ENCODE results near the gene GNAI2.
"Not testable (repeated sequence)": the region's sequence is repeated elsewhere in the genome, so short reads cannot be mapped to it uniquely, and the experiment has no call there.

Gene GNAI2

DNA sequence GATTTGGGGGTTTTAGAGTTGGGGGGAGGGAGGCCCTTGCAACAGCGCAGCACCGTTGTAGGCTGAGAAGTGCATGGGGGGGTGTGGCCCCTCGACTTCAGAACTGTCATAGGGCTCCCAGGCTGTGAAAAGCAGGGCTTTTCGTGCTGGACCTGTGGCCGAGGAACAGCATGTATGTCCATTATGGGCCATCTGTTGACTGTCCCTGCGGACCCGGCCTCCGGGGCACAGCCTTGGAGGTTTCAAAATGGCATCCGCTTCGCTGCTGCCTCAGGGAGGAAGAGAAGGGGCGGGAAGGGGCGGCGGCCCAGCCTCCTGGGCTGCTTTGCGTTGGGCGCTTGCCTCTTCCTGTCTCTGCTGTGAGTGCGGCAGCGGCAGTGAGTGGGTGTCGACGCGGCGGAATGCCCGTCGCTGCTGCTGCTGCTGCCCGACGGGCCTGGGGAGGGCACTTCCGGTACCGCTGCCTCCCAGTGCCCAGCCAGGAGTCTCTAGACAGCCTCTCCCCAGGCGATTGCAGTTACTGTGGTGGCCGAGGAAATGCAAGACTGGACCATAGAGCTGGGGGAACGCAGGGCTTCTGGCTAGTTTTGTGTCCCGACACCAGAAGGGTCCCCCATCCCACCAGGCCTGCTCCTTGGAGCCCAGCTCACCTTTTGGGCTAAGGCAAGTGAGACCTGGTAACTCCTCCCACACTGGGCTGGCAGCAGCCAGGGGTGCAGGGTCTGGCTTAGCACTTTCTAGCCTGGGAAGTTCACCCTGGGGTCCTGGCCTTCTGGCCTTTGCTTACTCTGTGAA is 1.9 kb downstream of the GNAI2 start:
- peaks cover 39% of the 10 kb centered on the region for H3K4me1 ChIP-seq (ENCODE audit: insufficient read depth, low read length)
- peak overlapping the region; percentile 46 for H3K27ac ChIP-seq (ENCODE audit: low read depth, low read length)
- 6% methylated on average over 31 of the region's 31 CpGs for WGBS
- peak overlapping the region; percentile 86 for H3K4me3 ChIP-seq (ENCODE audit: low read length)
- H3K36me3 ChIP-seq (ENCODE audit: insufficient read depth, low read length): no peaks in the 10 kb centered on the region
- no peaks in the 10 kb centered on the region for H3K9me3 ChIP-seq (ENCODE audit: insufficient read depth, low read depth, low read length)
- H3K27me3 ChIP-seq (ENCODE audit: insufficient read depth, low read length): no peaks in the 10 kb centered on the region
- peak overlapping the region; percentile 83 for H3K9ac ChIP-seq (ENCODE audit: low read depth, low read length)

DNA sequence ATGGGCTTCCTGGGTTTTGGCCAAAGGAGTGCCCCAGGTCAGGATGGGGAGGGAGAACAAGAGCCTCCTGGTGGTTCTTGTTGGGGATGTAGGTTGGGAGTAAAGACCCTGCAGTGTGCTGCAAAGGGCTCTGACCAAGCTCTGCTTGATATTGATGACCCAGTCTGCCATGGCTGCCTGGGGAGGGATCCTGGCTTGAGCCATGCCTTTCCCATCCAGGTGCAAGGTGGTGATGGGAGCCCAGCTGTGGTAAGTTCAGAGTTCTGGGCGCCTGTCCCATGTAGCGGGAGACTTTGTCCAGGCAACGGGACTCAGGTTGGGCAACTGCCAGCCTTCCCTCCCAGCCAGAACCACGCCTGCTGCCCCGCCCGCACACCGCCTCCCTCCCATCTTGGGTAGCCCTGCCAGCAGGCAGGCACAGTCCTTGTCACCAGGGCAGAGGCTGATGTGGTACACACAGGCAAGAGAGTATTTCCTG is 2.6 kb downstream of the GNAI2 start:
- H3K4me3 ChIP-seq (ENCODE audit: low read length): peak overlapping the region; percentile 86
- no peaks in the 10 kb centered on the region for H3K9me3 ChIP-seq (ENCODE audit: insufficient read depth, low read depth, low read length)
- H3K36me3 ChIP-seq (ENCODE audit: insufficient read depth, low read length): no peaks in the 10 kb centered on the region
- H3K9ac ChIP-seq (ENCODE audit: low read depth, low read length): no peak overlapping the region
- H3K4me1 ChIP-seq (ENCODE audit: insufficient read depth, low read length): peaks cover 41% of the 10 kb centered on the region
- H3K27me3 ChIP-seq (ENCODE audit: insufficient read depth, low read length): no peaks in the 10 kb centered on the region
- peak overlapping the region; percentile 46; the same call in 1 of the 2 replicates for H3K27ac ChIP-seq (ENCODE audit: low read depth, low read length)
- 94% methylated on average over 7 of the region's 7 CpGs for WGBS

DNA sequence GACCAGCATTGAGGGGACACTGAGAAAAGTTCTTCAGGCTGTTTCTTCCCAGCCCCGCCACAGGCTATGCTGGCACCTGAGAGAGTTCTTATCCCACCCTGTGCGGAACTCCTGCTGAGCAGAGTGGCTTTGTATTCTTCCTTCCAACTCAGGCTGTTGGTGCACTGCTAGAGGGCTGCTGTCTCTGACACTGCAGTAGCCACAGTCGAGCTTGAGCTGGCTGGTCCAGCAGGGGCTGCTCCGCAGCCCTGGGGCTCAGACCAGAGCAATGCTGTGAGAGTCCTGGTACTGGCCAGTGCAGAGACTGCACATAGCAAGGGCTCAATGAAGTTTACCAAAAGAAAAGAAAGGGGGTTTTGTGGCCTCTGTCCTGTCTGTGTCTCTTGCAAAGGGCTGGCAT is 3.6 kb downstream of the GNAI2 start:
- 61% methylated on average over 4 of the region's 4 CpGs for WGBS
- H3K9ac ChIP-seq (ENCODE audit: low read depth, low read length): no peak overlapping the region
- H3K27me3 ChIP-seq (ENCODE audit: insufficient read depth, low read length): no peaks in the 10 kb centered on the region
- no peak overlapping the region for H3K4me3 ChIP-seq (ENCODE audit: low read length)
- no peaks in the 10 kb centered on the region for H3K9me3 ChIP-seq (ENCODE audit: insufficient read depth, low read depth, low read length)
- H3K4me1 ChIP-seq (ENCODE audit: insufficient read depth, low read length): peaks cover 41% of the 10 kb centered on the region
- H3K36me3 ChIP-seq (ENCODE audit: insufficient read depth, low read length): no peaks in the 10 kb centered on the region
- peak overlapping the region; percentile 39; the same call in 1 of the 2 replicates for H3K27ac ChIP-seq (ENCODE audit: low read depth, low read length)

DNA sequence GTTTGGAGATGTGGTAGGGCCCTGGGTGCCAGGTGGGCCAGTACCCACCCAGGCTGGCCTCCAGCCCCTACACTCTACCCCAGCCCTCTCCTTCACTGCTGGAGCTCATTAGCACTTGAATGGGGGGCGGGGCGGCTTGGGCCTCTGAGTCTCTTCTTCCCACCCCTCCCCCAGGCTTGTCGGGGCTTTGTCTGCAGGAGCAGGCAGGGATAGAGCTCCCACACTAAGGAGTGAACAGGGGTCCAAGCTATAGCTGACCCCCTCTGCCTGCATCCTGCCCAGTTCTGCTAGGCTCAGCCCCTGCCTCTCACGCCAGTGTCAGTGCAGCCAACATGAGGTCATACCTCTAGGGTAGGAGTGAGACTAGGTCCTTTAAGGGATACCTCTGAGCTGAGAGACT is 5.2 kb downstream of the GNAI2 start:
- H3K9me3 ChIP-seq (ENCODE audit: insufficient read depth, low read depth, low read length): no peaks in the 10 kb centered on the region
- peak overlapping the region; percentile 78 for H3K27ac ChIP-seq (ENCODE audit: low read depth, low read length)
- H3K27me3 ChIP-seq (ENCODE audit: insufficient read depth, low read length): no peaks in the 10 kb centered on the region
- peaks cover 47% of the 10 kb centered on the region for H3K4me1 ChIP-seq (ENCODE audit: insufficient read depth, low read length)
- 1% methylated on average over 4 of the region's 4 CpGs for WGBS
- H3K9ac ChIP-seq (ENCODE audit: low read depth, low read length): peak overlapping the region; percentile 53
- H3K36me3 ChIP-seq (ENCODE audit: insufficient read depth, low read length): no peaks in the 10 kb centered on the region
- peak overlapping the region; percentile 37 for H3K4me3 ChIP-seq (ENCODE audit: low read length)

DNA sequence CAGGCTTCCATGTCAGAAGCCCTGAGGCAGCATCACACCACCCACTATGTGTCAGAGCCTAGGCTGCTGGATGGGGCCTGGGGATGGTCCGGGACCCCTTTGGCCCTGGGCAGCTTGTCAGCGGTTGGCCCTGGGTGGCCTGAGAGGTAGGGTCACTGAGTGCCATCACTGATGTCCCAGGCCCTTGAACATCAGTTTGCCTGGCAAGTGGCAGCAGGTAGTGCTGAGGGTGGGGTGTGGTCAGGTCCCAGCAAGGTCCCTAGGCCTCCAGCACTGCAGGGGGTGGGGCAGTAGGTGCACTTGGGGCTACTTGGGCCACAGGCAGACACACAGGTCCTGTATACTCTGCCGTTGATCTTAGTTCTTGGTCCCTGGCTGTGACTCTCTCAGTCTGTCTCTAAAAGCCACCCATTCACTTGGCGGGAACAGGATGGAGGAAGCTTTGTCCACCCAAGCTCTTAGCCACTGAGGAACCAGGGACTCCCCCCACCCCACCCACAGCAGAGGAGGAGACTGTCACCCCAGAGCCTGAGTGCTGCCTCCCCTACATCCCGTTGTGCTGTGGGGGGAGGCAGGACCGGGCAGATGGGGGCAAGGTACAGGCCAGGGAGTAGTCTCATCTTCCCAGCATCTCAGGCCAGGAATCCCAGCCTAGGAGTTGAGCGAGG is 5.8 kb downstream of the GNAI2 start:
- no peaks in the 10 kb centered on the region for H3K9me3 ChIP-seq (ENCODE audit: insufficient read depth, low read depth, low read length)
- H3K27me3 ChIP-seq (ENCODE audit: insufficient read depth, low read length): no peaks in the 10 kb centered on the region
- peak overlapping the region; percentile 78 for H3K27ac ChIP-seq (ENCODE audit: low read depth, low read length)
- H3K4me1 ChIP-seq (ENCODE audit: insufficient read depth, low read length): peaks cover 54% of the 10 kb centered on the region
- H3K36me3 ChIP-seq (ENCODE audit: insufficient read depth, low read length): 0 out of 2 replicates have a peak, but pooled peaks cover 1% of the 10 kb centered on the region
- peak overlapping the region; percentile 37 for H3K4me3 ChIP-seq (ENCODE audit: low read length)
- H3K9ac ChIP-seq (ENCODE audit: low read depth, low read length): peak overlapping the region; percentile 53
- WGBS: 74% methylated on average over 7 of the region's 7 CpGs

DNA sequence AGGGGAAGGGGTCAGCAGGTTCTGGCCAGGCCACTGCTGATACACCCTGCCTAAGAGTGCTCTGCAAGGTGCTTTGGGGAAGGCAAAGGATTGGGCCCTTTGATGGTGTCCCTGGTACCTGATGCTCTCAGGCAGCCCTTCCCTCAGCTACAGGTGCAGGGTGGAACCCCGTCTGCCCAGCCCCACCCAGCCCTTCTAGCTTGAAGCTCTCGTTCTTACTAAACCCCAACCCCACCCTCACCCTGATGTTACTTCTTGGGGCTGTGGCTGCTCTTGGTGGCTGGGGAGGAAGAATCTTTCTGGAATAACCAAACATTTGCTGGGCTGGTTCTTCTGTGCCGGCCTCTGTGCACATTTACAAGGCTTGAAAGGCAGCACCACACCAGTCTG is 6.4 kb downstream of the GNAI2 start:
- Histone ChIP-seq H3K27ac (ENCODE audit: low read depth, low read length) (peak overlapping the region; percentile 8), H3K9ac (ENCODE audit: low read depth, low read length) (no peak overlapping the region)
- 93% methylated on average over 3 of the region's 3 CpGs for WGBS

DNA sequence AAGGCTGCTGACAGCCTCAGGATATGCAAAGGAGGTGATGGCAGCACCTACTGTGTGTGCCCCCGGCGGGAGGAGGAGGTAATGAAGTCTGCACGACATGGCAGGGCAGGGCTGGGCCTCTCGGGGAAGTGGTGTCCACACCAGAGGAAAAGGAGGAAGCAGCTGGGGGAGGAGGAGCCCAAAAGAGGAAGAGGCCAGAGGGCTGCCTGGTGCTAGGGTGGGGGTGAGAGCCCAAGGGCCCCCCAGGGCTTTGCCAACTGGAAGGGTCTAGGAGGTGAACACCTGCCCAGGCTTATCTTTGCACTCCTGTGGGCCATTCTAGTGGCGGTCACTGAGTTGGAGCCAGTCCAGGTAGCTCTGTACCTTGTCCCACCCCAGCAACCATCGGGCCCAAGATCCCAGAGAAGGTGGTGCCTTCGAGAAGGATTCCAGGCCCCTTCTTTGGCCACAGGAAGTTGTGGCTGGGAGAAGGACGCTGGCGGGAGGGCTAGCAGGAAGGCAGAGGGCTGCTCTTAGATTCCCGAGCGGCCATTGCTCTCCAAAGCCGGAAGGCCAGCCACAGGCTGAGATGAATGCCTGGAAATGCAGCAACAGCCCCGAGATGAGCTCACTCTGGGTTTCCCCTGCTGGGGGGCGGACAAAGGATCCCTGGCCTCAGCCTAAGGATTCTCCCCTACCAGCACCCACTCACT is 7.0 kb downstream of the GNAI2 start:
- no peaks in the 10 kb centered on the region for H3K9me3 ChIP-seq (ENCODE audit: insufficient read depth, low read depth, low read length)
- peaks cover 10% of the 10 kb centered on the region for H3K36me3 ChIP-seq (ENCODE audit: insufficient read depth, low read length)
- peak overlapping the region; percentile 4 for H3K27ac ChIP-seq (ENCODE audit: low read depth, low read length)
- H3K9ac ChIP-seq (ENCODE audit: low read depth, low read length): no peak overlapping the region
- 74% methylated on average over 14 of the region's 14 CpGs for WGBS
- peaks cover 57% of the 10 kb centered on the region for H3K4me1 ChIP-seq (ENCODE audit: insufficient read depth, low read length)
- H3K4me3 ChIP-seq (ENCODE audit: low read length): no peak overlapping the region
- H3K27me3 ChIP-seq (ENCODE audit: insufficient read depth, low read length): no peaks in the 10 kb centered on the region

More for the DNA sequence above, 6.4 kb downstream of the GNAI2 start:
- Histone ChIP-seq H3K4me1 (ENCODE audit: insufficient read depth, low read length) (peaks cover 57% of the 10 kb centered on the region), H3K27me3 (ENCODE audit: insufficient read depth, low read length) (no peaks in the 10 kb centered on the region), H3K36me3 (ENCODE audit: insufficient read depth, low read length) (peaks cover 7% of the 10 kb centered on the region), H3K9me3 (ENCODE audit: insufficient read depth, low read depth, low read length) (no peaks in the 10 kb centered on the region), H3K4me3 (ENCODE audit: low read length) (no peak overlapping the region)

DNA sequence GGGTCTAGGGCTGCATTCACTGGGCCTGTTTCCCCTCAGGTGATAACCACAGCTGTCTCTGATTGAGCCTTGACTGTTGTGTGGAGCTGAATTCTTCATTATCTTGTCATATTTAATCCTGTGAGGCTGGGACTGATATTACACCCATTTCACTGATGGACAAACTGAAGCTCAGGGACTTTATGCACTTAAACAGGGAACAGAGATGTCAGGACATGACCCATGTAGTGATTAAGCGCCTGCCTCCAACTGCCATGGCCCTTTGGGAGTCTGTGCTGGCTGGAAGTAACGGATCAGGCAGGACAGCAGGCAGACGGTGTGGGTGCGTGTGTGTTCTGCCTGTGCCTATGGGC is 7.5 kb downstream of the GNAI2 start:
- H3K4me1 ChIP-seq (ENCODE audit: insufficient read depth, low read length): peaks cover 54% of the 10 kb centered on the region
- WGBS: 97% methylated on average over 4 of the region's 4 CpGs
- no peaks in the 10 kb centered on the region for H3K9me3 ChIP-seq (ENCODE audit: insufficient read depth, low read depth, low read length)
- H3K9ac ChIP-seq (ENCODE audit: low read depth, low read length): no peak overlapping the region
- no peak overlapping the region for H3K4me3 ChIP-seq (ENCODE audit: low read length)
- no peak overlapping the region for H3K27ac ChIP-seq (ENCODE audit: low read depth, low read length)
- H3K27me3 ChIP-seq (ENCODE audit: insufficient read depth, low read length): no peaks in the 10 kb centered on the region
- peaks cover 10% of the 10 kb centered on the region for H3K36me3 ChIP-seq (ENCODE audit: insufficient read depth, low read length)

DNA sequence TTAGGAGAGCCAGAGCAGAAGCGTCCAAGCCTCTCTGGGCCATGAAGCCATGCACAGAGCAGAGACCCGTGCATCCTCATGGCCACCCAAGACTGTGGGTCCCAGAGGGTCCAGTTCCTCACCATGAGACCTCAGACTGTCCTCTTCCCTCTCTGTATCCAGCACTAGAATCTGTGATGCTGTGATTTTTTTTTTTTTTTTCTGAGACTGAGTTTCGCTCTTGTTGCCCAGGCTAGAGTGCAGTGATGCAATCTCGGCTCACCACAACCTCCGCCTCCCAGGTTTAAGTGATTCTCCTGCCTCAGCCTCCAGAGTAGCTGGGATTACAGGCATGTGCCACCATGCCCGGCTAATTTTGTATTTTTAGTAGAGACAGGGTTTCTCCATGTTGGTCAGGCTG is 8.8 kb downstream of the GNAI2 start:
- Histone ChIP-seq H3K4me1 (ENCODE audit: insufficient read depth, low read length) (peaks cover 41% of the 10 kb centered on the region), H3K36me3 (ENCODE audit: insufficient read depth, low read length) (peaks cover 12% of the 10 kb centered on the region)
- H3K9ac ChIP-seq (ENCODE audit: low read depth, low read length); H3K4me3 ChIP-seq (ENCODE audit: low read length); H3K27ac ChIP-seq (ENCODE audit: low read depth, low read length); H3K9me3 ChIP-seq (ENCODE audit: insufficient read depth, low read depth, low read length); H3K27me3 ChIP-seq (ENCODE audit: insufficient read depth, low read length): not testable (repeated sequence)
- WGBS: 91% methylated on average over 6 of the region's 6 CpGs

DNA sequence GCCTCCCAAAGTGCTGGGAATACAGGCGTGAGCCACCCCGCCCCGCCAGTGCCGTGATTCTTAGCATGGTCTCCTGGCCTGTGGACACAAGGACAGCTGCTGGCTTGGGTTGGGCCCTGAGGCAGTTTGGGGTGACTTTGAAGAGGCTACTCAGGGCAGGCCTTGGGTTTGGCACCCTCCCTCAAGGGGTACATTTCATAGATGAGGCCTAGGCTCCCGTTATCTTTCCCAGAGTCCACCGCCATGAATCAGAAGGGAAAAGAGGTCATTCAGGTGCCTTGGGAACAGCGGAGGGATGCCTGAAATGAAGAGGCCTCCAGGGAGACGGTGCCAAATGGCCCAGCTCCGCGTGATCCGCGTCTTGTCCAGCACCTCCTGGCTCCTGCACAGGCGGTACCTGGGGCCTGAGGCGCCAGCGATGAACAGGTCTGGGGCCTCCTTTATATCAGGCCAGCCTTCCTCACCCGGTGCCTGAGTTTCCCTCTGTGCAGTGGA is 9.3 kb downstream of the GNAI2 start:
- Histone ChIP-seq H3K4me3 (ENCODE audit: low read length) (0 out of 2 replicates have a peak overlapping the region, but pooled peaks have one; percentile 31), H3K27me3 (ENCODE audit: insufficient read depth, low read length) (no peaks in the 10 kb centered on the region), H3K9ac (ENCODE audit: low read depth, low read length) (peak overlapping the region; percentile 54), H3K4me1 (ENCODE audit: insufficient read depth, low read length) (peaks cover 36% of the 10 kb centered on the region), H3K27ac (ENCODE audit: low read depth, low read length) (peak overlapping the region; percentile 93), H3K36me3 (ENCODE audit: insufficient read depth, low read length) (peaks cover 16% of the 10 kb centered on the region), H3K9me3 (ENCODE audit: insufficient read depth, low read depth, low read length) (no peaks in the 10 kb centered on the region)
- 83% methylated on average over 16 of the region's 16 CpGs for WGBS

All from HUES64 (cell line).